NCI-H526 (cell line): ENCODE results near the gene TSPAN18.

Experiments used
- DNase-seq, 2 experiments: peaks; one replicate each; lab custom pipeline; 2025; lab: John Stamatoyannopoulos, UW

Gene TSPAN18

GRCh38 chr11:44848203-44848962 lies 121.6 kb downstream of the TSPAN18 start:
- DNase-seq, result no peak

DNA sequence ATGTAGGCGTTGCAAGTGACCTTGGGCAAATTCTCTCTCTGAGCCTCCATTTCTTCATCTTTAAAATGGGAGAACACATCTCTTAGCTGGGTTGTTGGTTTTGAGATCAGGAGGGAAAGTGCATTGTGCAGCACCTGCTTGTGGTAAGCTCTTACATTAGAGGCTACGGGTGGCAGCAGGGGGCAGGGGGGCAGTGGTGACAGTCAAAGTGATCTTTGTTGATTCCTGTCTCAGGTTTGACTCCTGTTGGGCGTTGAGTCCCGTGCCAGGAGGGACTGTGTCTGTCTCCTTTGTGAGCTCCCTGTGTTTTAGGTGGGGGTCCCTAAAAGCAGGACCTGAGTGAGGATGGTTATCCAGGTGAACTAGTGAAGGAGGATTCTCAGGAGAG lies 122.2 kb downstream of the TSPAN18 start:
- DNase-seq, result no peak

DNA sequence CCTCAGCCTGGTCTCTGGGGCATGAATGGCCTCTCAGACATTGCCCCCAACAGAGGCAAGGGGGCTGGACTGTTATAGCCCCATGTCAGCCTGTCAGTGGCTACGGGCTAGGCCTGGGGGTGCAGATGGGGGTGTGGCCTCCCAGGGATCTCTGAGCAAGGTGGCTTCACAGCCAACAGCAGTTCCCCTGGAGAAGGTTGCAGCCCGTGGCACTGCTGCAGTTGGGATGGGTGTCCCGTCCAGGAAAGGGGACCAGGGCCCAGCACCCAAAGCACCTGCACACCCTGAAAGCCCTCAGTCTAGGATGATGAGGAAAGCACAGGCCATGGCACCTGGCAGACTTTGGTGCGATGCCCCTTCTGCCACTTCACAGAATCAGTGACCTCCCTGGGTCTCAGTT lies 122.7 kb downstream of the TSPAN18 start:
- DNase-seq, result no peak

DNA sequence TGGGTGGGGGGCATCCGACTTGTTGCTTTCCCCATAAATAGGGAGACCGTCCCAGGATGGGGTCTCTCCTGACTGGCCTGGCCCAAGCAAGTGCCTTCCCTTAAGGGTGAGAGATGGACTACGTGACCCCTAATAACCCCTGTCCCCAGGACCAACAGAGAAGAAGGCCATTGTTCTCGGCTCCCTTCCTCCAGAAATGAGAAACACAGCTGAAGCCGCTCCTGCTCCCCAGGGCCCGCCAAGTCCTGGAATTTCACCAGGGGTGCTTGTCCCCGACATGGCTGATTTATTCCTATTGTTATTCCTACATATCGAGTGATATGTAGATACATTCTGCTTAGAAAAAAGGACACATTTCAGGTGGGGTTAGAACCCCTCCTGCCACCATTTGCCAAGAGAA lies 123.2 kb downstream of the TSPAN18 start:
- DNase-seq, result no peak

DNA sequence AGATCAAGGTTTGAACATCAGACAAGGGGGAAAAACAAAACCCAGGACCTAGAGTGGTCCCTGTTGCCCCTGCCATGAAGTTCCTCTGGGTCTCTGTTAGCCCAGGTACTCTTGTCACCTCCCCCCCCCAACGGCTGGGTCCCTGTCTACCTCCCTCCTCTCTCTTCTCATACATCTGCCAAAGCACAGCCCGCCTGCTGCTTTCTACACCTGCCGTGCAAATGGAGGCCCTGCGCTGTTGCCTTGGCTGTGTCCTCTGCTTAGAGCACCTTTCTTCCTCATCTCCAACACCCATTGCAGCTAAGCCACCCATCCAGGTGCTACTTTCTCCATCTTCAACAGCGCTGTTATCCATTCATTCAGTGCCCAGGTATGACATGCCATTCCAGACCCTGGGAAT lies 124.7 kb downstream of the TSPAN18 start:
- DNase-seq, result no peak

GRCh38 chr11:44852159-44852747 lies 125.5 kb downstream of the TSPAN18 start:
- no peak for DNase-seq

DNA sequence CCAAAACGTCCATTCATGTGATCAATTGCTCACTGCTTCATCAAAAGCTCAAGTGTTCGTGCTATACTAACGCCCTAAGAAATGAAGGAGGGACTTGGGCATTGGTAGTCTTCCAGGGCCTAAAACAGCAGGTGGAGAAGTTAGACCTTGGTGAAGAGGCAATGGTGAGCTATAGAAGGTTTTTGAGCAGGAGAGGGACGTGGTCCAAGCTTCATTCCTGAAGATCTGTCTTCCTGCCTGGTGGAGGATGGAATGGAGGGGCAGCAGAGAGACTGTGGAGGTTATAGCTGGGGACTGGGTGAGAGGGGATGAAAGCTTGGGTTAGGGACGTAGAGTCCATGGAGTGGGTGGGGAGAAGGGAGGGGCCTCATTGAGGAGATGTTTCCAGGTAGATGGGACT lies 126.2 kb downstream of the TSPAN18 start:
- DNase-seq, result no peak

DNA sequence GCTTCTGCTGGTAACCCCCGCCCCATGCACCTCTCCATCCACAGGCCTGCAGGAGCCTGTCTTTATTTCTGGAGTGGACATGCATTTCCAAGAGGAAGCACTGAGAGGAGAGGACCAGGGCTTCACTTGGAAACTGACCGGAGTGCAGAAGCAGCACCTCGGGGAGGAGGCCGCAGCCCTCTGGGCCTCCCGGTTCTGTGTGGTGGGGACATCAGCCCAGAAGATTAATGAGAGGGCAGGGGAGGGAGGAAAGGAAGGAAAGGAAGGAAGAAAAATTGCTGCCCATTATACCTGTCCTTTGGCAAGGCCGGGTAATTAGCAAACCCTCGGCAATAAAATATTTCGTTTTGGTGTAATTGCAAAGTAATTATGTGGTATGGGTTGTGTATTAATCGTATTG lies 126.9 kb downstream of the TSPAN18 start:
- DNase-seq, result no peak

DNA sequence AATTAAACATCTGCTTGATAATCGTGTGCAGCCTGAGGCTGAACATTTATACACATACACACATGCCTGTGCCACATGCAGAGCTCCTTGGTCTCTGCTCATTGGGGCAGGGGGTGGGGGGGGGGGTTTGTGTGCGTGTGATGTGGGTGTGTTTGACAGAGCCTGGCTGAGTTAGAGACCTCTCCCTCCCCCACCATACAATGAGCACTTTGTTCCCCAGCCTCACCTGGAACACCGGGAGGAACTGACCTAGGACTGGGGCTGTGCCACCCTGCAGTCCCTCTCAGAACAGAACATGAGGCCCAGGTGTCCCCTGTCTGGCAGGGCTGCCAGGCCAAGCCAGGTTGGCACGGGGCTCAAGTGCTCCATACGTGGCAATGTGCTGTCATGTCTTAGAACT lies 127.3 kb downstream of the TSPAN18 start:
- peak; percentile 72 to 82 for DNase-seq

GRCh38 chr11:44854741-44855492 lies 128.2 kb downstream of the TSPAN18 start:
- DNase-seq, result no peak

GRCh38 chr11:44855493-44855849 lies 128.7 kb downstream of the TSPAN18 start:
- no peak for DNase-seq

DNA sequence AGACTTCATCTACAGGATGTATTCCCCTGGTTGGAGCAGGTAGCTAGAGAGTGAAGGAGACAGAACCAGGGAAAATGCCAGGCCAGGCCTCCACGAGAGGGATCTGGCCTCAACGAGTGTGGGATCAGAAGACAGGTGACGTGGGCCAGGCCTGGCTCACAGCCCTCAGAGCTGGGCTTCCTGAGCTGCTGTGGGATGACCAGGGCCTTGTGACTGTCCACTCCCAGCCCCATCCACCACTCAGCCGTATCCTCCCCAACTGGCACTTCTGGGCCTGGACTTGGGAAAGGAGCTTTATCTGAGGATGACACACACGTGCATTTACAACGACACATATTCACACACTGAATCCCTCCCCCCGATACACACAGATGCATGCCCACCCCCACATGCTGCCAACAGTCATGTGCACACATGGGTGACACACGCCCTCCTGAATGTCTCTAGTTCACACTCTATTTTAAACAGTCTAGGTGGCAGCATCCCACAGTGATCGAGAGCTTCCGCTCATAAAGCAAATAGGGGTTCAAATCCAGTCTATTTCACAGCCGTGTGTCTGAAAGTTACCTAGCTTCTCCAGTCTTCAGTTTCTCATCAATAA lies 130.8 kb downstream of the TSPAN18 start:
- no peak for DNase-seq

- DNase-seq, result no peak
Measured at GRCh38 chr11:44858796-44859527, 132.2 kb downstream of the TSPAN18 start.

GRCh38 chr11:44859528-44859925 lies 132.8 kb downstream of the TSPAN18 start:
- no peak for DNase-seq

- DNase-seq, result no peak
Measured at GRCh38 chr11:44860346-44860745, 133.6 kb downstream of the TSPAN18 start.

GRCh38 chr11:44861849-44862557 lies 135.2 kb downstream of the TSPAN18 start:
- no peak for DNase-seq

DNA sequence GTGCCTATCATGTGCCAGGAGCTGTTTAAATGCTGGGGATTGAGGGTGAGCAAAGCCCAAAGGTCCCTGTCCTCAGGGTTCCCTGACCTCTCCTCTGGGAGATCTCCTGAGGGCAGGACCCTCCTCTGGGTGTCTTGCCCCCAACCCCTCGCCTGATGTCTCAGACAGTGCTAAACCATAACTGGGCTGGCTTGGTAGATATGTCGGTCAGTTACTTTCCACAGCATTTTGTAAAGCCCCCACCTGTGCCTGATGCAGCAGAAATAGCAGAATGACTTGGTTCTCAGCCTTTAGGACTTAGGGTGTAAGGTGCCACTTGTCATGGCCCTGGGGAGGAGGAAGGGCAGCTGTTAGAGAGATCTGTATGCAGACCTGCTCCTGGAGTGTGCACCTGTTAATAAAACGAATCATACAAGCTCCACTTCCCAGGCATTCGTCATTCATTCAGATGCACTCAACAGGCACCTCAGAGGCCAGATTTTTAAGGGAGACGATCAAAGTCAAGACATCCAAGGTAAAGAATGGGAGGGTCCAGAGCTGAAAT lies 135.9 kb downstream of the TSPAN18 start:
- DNase-seq, result no peak

- no peak for DNase-seq
Measured at GRCh38 chr11:44863231-44863630, 136.5 kb downstream of the TSPAN18 start.

DNA sequence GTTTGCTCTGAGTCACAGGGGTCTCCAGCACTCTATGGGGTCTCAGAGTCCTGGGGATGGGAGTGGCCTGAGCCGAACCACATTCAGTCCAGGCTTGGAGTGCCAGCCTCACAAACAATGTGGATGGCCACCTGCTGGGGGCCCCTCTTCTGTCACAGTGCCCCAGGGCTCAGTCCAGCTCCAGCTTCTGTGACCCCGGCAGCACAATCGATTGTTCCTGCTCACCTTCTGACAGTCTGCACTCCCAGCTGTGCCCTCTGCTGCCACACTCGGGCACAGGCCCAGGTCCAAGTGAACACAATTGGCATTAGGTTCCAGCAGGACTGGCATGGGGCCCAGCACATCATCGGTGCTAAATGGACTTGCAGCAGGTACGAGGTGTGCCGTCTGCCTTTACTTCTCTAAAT lies 139.1 kb downstream of the TSPAN18 start:
- DNase-seq, result no peak

DNA sequence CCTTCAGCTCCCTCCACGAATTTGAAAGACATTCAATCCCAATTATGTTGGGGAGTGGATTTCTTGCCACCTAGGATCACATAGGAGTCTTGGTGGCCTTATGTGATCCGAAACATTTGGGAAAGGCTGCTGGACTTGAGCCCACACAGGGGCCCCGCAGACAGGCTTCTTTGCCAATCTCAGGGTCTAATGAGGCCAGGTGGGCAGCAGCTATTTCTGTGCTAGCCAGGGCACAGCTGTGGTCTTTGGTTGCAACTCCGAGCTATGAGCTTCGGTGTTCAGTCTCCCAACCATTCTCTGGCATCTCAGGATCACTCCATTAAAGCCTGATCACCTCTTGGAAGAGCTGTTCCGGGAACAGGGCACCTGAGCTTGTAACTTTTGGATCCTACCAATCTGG lies 139.5 kb downstream of the TSPAN18 start:
- DNase-seq, result no peak

DNA sequence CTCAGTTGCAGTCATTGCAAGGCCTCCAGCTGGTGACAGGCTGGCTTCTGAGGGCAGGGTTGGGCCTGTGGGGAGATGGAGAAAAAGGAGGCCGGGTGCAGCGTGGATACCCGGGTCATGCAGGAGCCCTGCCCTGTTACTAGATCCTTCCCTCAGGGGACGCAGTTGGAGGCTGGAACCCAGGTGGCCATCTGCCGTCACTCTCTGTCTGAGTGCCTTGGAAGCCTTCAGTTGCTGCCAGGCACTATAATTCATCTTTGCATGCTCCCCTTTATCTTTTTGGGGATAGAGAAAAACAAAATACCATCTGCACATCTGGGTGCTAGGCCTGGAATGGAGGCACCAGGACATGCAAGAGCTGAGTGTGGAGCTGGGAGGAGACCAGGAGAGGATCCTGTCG lies 141.3 kb downstream of the TSPAN18 start:
- DNase-seq, result no peak
